HG02642 (cell line): ENCODE results near the gene KCNK16.

Experiments used
- ATAC-seq: cut with Tn5 transposase; IDR thresholded peaks from one replicate; pipeline ENCODE4 v1.9.1; 2021; ENCODE audit warnings: mild to moderate bottlenecking; ENCODE audit not compliant: unreplicated experiment, poor library complexity

KCNK16 gene

DNA sequence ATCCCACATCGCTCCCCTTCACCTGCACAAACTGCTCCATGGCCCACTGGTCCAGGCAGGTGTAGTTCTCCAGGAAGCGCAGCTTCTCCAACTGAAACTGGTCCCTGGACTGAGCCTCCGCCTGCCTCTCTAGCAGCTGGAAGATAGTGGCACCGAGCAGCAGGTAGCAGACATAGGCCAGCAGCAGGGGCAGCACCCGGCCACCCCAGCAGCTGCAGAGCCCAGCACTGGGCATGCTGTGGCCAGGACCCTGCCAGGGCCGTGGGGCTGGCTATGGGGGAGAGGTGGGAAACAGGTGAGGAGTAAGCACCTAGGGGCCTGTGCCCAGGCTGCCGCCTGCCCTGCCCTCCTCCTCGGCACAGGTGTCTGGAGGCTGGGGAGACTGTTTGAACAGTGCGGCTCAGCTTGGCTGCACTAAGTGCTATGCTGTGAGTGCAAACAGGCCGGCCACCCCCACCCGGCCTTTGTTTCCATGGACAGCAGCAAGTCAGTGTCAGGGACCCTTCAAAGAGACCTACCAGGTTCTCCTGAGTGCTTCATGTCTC, at the start of gene KCNK16:
Gene KCNK16, minus strand, starts transcription at position 397 of the 545 bp plus-strand sequence. Its CDS starts 162 bp downstream, at position 235.
- ATAC-seq, result no peak

DNA sequence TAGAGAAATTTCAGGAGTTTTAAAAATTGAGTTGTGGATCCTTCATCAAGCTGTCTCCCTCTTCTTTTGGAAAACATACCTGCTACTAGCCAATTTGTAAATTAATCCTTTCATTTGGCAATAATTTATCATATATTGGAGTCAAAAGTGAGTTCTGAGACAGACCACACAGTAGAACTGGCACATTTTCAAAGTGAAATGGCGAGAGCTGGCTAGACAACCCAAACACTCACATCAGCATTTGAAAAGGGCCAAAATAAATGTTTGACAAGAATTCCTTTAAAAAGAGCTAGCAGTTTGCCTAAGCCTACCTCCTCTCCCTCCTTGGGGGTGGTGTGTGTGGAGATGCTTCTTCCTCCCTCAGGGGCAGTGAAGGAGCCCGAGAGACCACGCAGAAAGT, 47.9 kb upstream of the KCNK16 start:
- ATAC-seq, result no peak

DNA sequence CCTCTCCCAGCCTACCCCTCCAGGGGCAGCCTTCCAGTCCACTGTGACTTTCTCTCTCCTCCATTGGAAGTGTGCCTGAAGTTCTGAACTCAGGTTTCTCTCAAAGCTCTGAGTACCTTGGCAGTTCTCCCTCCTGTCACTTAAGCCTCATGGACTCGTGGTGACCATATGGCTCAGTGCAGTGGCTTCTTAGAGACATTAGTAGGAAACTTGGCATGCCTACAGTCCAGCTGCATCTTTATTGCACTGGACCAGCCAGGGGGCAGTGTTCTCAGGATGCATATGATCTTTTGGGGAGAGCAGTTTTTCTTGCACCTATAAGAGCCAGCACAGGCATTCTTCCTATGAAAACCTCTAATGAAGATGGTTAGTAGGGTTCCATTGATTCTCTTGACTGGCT, 47.5 kb upstream of the KCNK16 start:
- ATAC-seq, result no peak

DNA sequence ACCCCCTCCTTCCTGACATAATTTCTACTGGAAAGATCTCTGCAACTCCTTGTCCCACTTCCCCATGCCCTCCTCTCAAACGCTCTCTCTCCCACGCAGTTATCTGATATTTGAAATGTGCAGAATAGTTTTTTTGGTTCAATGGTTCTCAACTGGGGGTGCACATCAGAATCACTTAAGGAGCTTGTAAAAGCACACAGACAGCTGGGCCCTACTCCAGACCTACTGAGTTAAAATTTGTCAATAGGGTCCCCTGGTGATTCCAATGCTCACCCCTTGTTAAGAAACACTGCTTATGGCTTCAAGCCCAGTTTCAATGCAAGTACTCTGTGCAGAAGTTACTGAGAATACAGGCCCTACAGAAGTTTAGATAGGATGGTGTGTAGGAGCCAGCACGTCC, 45.2 kb upstream of the KCNK16 start:
- no peak for ATAC-seq

DNA sequence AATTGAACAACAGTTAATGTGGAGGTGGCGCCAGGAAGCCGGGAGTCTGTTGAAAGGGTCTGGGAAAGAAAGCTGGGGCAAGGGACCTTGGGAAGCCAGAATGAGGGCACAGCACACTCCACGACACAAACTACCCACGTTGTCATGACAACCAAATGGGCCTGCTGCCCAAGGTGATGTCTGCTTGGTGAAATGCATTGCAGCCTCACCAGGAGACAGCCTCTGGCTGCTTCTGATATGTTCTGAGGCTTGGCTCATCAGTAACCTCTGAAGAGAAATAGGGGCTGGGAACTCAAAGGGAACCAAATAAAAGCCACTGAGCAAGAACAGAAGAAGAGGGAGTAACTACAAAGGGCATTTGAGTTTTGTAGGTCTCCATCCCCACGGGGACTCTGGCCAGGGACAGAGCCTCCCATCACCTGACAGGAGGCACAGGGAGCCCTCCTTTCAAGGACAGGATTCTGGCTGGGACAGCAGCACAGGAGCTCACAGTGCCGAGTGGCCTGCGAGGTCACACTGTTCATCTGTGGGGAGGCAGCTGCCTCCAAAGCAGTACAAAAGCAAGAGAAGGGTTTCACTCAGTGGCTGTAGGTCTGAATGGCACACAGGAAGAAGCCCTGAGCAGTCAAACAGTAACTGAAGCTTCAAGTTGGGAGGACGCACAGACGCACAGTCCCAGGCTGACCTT, 44.6 kb upstream of the KCNK16 start:
- ATAC-seq, result no peak

DNA sequence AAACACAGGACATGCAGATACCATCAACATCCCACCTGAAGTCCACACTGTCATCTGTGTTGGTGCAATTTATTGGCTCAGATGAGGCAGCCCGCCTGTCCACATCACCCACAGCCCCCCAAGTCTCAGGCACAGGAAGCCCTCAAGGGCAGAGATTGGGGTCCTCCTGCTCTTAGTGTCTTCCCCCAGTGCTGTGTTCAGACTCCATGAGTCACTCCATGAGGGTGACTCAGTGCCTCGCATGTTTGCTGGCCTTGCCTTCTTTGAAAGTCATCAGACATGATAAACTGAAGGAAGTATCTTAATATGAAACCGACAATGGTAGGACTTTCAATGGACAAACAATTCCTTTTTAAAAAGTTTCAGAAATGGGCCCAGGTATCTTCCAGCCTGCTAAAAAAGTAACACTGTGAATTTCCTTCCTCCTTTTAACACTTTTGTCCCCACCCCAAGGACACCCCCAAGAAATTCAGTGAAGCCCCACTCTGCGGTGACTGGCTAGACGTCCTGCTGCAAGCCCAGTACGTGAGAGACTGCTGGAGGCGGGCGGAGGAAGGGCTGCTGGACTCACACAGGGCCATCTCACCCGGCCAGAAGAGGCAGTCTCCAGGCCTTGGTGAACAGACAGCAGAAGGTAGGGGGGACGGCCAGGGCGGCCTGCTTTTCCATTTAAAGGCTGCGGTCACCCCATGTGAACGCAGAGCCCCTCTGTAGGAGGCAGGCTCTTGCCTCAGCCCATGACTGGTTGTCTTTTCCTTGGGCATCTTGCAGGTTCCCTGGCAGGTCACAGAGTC, 43.0 kb upstream of the KCNK16 start:
- ATAC-seq, result no peak

DNA sequence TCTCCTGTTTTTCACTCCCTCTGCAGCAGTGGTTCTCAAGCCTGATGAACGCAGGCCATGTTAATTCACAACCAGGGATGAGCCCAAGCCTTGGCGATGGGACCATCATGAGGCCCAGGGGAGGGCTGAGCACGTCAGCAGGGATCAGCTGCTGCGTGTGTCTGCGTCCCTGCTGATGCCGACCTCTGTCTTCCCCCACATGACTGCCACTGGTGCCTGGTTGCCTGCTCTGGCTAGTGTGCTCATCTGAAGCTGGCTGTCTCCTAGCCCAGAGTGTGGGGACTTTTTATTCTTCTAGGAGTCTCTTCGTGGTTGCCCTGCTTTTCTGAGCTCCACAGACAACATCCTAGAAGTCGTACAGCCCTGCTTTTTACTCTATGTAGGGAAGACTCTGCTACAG, 40.8 kb upstream of the KCNK16 start:
- no peak for ATAC-seq

DNA sequence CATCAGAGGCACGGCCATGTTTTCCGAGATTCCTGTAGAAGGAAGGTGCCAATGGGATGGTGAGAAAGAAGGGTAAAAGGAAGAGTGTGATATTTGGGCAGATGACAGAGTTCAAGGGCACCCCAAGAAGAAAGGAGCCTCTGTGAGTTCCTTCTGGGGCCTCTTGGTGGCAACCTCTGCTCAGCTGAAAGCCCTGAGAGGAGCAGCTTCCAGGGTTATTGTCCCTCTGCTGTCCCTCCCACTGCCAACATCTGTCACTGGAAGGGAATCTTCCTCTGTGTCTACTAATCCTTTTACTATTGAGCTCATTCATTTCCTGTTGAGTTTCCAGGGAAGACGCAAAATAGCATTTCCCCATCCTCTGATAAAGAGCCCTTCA, 40.0 kb upstream of the KCNK16 start:
- peak; percentile 16 for ATAC-seq

DNA sequence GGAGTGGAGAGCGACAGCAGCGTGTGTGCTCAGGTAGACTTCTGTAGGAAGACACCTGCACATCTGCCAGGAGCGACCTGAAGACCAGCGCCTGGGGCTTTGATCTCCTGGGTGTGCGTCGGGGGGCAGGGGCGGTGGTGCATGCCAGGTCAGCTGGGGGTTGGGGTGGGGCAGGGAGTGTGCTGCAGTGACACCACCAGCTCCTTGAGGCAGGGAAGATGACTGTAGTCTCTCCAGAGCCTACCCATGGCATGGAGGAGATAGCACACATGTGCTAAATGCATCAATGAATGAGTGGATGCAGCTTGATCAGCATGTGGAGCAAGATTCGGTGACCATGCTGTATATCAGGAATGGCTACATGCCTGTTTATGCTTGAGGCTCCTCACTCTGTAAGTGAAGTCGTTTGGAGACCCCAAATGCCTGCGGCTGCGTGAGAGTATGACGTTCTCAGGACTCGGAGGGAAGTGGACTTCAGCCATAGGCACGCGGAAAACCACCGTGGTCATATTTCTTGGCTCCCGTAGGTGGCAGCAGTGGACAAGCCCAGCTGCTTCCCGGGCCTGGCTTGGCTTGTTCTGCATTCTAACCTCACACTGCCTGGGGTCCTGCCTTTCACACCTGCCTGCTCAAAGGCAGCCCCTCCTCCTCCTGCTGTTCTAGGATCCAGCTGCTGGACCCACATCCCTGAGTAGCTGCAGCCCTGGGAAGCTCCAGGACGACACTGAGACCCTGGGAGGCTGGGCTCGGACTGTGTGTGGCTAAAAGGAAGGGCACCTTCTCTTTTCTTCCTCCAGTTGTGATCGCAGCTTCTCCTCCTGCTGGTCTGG, 39.4 kb upstream of the KCNK16 start:
- ATAC-seq, result peak; percentile 82

DNA sequence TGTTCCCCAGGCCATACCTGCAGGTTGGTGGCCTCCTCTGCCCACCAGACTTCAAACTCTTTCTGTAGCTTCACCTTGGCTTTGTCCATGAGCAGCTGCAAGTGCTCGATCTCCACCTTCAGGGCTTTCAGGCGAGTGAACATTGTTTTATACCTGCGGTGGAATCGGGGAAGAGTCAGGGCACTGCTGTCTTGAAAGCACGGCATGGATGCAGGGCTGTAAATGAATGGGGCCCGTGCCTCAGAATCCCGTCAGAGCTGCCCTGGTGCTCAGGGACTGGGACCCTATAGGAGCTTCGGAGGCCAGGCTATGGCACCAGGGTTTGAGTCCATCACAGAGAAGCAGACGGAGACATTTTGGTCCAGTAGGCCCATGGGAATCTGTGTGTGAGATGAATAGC, 37.9 kb upstream of the KCNK16 start:
- no peak for ATAC-seq

DNA sequence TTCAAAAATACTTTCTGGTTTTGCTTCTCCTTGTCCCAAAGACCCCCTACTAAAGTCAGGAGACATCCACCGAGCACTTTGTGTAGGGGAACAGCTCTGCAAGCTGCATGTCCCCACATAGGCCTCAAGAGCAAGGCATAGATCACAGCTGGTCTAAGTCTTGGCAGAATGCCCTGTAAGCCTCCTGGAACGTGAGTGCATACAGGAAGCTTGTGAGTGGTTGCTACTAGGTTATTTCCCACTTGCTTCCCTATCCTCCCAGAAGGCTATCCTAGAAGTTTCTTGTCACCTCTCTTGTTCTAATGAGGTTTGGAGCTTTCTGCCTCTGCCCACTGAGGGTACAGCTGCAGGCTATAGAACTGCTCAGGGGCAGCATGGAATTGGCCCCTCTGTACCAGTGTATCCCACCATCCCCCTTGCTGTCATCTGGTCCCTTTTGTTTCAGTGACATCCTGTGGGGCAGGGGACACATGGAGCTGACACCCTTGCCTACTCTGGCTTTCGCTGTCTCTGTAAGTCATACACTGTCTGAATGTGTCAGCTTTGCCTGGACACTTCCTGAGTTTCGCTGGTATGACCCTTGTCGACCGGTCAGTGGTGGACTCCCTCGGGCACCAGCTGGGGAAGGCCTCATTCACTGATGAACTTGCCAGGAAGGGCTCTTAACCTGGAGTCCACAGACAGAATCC, 35.6 kb upstream of the KCNK16 start:
- no peak for ATAC-seq

DNA sequence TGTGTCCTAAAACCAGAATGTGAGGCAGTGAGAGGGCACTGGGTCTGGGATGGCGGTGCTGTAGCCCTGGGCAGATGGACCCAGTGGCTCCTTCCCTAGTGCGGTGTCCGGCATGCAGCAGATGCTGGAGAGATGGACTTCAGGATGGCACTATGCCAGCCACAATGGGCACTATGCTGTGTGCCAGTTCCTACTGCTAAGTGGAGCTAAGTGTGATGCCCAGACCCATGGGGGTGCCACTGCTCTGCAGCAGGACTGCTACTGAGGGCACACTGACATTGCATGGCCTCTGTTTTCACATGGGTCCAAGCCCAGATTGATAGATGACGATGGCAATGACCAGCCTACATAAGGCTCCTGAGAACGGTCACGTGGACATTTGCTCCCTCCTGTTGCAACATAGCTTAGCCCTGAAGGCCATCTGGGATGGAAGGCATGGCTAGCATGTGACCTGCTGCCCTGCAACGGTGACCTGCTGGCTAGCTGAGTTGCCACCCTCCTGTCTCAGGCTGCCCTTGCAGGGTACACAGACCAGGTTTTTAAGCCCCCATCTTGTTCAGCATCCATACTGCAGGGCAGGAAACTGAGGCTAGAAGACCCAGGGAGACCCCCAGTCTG, 31.3 kb upstream of the KCNK16 start:
- ATAC-seq, result no peak

DNA sequence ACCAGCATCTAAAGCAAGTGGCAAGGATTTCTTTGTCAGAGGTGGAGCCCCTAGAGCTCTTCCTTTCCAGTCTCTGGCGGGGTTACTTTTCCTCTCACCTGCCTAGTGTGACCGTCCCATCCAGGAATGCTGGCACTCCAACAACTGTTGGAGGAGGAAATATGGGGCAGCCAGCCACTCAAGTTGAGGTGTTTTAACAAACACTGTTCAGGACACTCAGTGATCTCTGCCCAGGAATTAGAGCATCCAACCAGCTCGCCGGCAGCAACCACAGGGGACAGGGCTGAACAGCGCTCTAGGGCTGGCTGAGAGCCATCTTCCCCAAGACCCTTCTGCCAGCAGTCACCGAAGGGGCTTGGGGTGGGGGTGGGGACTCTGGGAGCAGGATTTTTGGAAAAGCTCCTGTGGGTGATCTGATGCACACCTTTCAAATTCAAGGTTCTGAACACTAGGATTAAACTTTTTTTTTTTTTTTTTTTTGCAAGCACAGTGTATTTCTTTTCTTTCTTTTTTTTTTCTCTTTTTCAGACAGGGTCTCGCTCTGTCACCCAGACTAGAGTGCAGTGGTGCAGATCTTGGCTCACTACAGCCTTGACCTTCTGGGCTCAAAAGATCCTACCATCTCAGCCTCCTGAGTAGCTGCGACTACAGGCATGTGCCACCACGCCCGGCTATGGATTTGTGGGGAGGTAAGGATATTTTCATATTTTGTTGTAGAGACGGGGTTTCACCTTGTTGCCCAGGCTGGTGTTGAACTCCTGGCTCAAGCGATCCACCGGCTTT, 28.4 kb upstream of the KCNK16 start:
- ATAC-seq, result no peak

DNA sequence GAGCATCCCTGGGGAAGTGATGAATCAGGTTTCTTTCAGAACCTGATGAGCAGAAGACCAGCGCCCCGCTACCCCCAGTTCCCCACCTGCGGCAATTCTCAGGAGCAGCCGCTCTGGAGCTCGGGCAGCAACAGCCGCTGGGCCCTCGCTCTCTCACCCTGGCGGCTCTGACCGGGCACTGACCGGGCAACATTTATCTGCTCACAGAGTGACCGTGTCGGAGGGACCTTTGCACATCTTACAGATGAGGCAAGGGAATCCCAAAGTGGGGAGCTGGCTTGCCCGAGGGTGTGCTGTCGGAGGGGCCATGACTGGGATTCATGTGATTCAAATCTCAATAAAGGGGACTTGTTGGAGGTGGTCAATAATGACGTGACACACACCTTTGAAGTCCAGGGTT, 26.2 kb upstream of the KCNK16 start:
- no peak for ATAC-seq

DNA sequence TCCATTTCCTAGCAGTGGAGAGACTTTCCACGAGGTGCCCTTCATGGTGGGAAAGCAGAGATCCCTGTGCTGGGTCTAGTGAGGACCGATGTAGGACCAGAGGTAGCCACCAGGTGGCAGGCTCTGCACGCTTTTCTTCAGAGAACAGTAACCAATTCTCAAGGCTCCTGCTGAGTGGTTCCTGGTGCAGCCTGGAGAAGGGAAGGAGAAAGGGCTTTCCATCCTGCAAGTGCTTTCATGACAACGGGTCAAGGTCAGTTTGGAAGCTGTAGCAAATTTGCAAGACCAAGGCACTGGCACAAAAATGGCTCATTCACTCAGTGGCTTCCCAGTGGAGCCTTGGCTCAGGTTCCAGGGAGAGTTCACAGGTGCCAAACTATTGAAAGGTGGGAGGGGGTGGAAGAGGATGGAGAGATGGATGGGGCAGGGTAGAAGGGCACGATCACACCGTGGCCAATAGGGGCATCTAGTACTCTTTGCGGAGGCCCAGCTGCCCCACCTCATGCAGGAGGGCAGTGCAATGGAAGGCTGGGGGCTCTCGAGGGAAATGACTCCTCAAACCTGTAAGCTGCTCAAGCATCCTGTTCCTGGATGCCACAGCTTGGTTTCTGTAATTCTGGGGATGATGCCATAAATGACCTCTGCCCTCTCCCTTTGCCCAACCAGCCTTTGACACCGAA, 25.5 kb upstream of the KCNK16 start:
- ATAC-seq, result no peak

DNA sequence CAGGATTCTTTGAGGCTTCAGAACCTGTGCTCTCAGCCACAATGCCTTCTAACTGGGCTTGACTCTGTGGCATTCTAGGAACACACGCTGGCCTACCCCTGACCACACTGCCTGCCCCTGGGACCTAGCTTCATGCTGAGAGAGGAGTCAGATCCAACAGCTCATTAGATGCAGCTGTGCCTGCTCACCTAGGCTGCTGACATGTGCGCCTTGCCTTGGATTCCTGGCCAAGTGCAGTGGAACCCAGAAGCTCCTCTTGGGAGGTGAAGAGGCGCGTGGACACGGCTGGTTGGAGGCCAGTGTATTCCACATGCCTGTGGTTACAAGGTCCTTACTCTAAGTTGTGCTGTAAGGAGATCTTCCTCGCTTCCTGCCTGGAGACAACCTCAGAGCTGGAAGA, 24.7 kb upstream of the KCNK16 start:
- no peak for ATAC-seq

DNA sequence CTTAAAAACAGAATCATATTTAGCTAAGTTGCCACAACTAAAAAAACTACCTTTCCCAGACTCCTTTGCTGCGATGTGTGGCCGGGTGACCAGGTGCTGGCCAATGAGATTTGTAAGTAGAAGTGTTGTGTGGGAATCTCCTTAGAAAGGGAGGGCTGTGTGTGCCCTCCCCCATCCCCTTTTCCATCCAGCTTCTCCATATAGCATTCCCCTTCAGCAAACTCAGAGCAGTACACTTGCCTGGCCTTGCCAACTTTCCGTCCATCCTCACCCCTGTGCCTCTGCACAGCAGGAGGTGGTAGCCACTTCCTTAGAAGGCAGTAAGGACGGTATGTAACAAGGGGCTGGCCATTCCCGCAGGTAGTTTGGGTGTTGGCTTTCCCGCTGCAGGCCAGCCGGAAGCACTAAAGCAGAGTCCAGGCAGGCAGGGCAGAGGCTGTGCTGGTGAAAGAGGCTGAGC, 22.3 kb upstream of the KCNK16 start:
- no peak for ATAC-seq

DNA sequence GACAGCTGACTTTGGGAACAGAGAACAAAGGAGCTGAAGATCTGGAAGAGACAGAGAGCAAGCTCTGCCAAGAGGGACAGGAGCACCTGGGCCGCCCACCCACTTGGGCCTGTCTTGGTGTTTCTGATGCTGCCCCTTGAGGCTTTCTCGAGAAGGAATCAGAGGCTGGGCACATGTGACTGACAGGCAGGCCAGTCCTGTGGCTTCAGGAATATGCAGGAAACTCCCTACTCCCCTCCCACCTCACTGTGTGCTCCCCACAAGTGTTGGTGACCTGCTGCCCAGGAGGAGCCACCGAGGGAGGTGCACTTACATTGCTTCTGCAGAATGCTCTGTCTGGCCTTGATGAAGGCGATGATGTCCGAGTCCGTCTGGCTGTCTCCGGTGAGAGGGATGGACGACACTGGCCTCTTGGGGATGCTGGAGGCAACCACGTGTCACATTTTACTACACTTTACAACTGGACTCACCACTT, 20.9 kb upstream of the KCNK16 start:
- ATAC-seq, result peak; percentile 4
